Measurements from ENCODE around the gene PLAGL1. TPM values are rescaled to one million over a fixed set of nuclear protein-coding genes. Genes with fewer than 3 reads are reported as not detected.

PLAGL1 gene, protein sequence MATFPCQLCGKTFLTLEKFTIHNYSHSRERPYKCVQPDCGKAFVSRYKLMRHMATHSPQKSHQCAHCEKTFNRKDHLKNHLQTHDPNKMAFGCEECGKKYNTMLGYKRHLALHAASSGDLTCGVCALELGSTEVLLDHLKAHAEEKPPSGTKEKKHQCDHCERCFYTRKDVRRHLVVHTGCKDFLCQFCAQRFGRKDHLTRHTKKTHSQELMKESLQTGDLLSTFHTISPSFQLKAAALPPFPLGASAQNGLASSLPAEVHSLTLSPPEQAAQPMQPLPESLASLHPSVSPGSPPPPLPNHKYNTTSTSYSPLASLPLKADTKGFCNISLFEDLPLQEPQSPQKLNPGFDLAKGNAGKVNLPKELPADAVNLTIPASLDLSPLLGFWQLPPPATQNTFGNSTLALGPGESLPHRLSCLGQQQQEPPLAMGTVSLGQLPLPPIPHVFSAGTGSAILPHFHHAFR
- 10.6 and 19.4 TPM in 2 replicates for total RNA-seq

DNA sequence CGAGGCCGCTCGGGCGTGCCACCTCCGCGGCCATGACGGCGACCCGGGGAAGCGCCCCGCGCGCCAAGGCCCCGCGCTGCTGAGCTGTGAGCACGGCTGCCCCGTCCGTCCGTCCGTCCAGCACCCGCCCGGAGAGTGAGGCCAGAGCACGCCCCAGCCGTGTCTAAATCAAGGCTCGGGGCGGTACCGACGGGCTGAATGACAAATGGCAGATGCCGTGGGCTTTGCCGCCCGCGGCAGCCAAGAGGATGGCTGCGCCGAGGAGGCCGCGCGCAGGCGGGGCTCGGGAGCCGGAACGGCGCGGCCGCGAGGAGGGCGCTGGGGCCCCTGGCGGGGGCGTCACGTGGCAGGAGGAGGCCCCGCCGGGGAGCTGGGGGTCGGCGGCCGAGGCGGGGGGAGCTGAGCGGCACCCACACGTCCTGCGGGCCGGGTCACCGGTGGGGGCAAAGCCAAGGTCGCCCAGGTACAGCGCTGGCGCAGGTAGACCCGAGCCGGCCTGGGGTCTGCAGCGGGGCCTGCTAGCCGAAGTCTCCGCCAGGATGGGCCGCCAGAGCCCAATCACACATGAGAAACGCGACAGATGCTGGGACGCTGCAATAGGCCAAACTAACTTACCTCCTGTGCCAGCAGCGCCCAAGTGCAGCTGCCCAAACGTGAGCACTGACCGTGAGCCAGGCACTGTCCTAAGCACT, at the start of gene PLAGL1:
Gene PLAGL1 (minus strand): TSS at position 140 of the 692 bp plus-strand sequence. CDS start 60,123 bp downstream, outside the sequence.

Other genes starting within 250 kb of the PLAGL1 start
- 20.4 and 22.6 TPM in 2 replicates for gene LTV1, start 164.9 kb downstream of the PLAGL1 start, total RNA-seq
- gene ZC2HC1B, start 143.8 kb downstream of the PLAGL1 start, total RNA-seq, result not detected in 2 replicates
- 89.2 and 122 TPM in 2 replicates for gene SF3B5, start 87.3 kb upstream of the PLAGL1 start, total RNA-seq
- gene STX11, start 142.3 kb upstream of the PLAGL1 start, total RNA-seq, result 3.6 and 4.8 TPM in 2 replicates